ENCODE data around the gene KATNB1.

DNA sequence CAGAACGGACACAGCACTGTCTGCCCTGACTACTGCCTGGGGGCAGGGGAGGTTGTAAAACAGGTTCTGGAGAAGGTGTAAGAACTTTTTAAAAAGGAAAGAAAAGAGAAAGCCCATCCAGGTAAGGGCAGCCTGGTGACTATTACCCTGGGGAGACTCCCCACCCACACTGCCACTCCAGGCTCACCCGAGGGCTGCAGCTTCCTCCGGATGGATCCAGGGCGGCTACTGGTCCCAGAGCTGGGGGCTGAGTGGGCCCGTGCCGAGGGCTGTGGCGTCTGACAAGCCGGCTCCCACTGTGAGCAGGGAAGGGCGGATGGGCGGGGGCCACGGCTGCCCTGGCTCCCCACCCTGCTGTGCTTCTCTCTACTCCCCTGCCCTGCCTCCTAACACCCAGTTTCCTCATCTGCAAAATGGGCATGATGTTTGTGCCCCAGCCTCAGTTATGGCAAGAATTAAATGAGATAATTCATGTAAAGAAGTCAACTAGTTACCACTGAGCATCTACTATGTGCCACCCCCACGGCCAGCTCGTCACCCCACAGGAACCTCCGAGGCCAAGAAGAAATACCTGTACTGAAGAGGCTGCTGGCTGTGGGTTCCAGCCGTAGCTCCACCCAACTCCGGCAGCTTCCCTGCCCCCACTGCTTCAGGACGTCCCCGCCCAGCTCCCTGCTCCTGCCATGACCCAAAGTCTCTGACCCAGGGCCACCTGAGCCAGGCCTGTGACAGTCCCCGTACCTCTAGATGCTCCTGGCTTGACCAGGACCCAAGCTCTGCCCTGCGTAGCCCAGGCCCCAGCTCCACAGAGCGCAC is 24.2 kb downstream of the KATNB1 start:
- no peak for TF ChIP-seq EZH2 (IDR thresholded peaks at IDR 0.05; ENCODE audit: low read length, unreplicated experiment)
- TF ChIP-seq, protein P1, sequence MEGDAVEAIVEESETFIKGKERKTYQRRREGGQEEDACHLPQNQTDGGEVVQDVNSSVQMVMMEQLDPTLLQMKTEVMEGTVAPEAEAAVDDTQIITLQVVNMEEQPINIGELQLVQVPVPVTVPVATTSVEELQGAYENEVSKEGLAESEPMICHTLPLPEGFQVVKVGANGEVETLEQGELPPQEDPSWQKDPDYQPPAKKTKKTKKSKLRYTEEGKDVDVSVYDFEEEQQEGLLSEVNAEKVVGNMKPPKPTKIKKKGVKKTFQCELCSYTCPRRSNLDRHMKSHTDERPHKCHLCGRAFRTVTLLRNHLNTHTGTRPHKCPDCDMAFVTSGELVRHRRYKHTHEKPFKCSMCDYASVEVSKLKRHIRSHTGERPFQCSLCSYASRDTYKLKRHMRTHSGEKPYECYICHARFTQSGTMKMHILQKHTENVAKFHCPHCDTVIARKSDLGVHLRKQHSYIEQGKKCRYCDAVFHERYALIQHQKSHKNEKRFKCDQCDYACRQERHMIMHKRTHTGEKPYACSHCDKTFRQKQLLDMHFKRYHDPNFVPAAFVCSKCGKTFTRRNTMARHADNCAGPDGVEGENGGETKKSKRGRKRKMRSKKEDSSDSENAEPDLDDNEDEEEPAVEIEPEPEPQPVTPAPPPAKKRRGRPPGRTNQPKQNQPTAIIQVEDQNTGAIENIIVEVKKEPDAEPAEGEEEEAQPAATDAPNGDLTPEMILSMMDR (conservative IDR thresholded peaks at IDR 0.05; ENCODE audit: low read depth, low read length), result no peak
- TF ChIP-seq EZH2phosphoT487 (IDR thresholded peaks at IDR 0.05; ENCODE audit: borderline replicate concordance, low read length), result no peak
